Panc1 (cell line): Measurements from ENCODE around the gene STK25. TPM values are rescaled to one million over a fixed set of nuclear protein-coding genes. Genes with fewer than 3 reads are reported as not detected.
A peak's percentile ranks its signal among the peaks of the same experiment; 100 is the strongest.

Experiments used
- ATAC-seq: fragments of 200-7000 bp; cut with Tn5 transposase; 2 replicates; pipeline ENCODE4 v1.9.1; 2020; ENCODE audit warnings: mild to moderate bottlenecking, moderate library complexity
- BruUV-seq: library from RNA; stranded (reverse); fragments of 400-500 nt; replicated peaks from 2 replicates; lab custom pipeline; 2021; lab: Mats Ljungman, UMichigan
- CTCF ChIA-PET: fragments of 300-600 bp; sonication (Branson Sonifier 250); formaldehyde crosslinking; loops from one replicate; lab custom pipeline; 2022; ENCODE audit warnings: antibody characterized with exemption; lab: Charles Lee
- POLR2A ChIA-PET: fragments of 300-600 bp; sonication (Branson Sonifier 250); formaldehyde crosslinking; loops from one replicate; lab custom pipeline; 2022; ENCODE audit warnings: antibody characterized with exemption; lab: Charles Lee
- DNase-seq: peaks from one replicate; pipeline ENCODE4 v3.0.0-alpha.2; 2010; ENCODE audit warnings: low read depth, low spot score
- H3K27ac ChIP-seq: 2 replicates; pipeline ENCODE4 v1.5.1; 2011; ENCODE audit warnings: mild to moderate bottlenecking, low read length, inconsistent platforms
- H3K27me3 ChIP-seq: fragments of 200-500 bp; sonication (Bioruptor generic); 2 replicates; pipeline ENCODE4 v1.6.0; 2014; ENCODE audit warnings: low read length, inconsistent platforms; ENCODE audit not compliant: control insufficient read depth, insufficient read depth
- H3K36me3 ChIP-seq: fragments of 200-500 bp; sonication (Bioruptor generic); 2 replicates; pipeline ENCODE4 v1.5.1; 2014; ENCODE audit warnings: inconsistent platforms, mild to moderate bottlenecking, low read length, moderate library complexity; ENCODE audit not compliant: control insufficient read depth, insufficient read depth
- H3K4me1 ChIP-seq: 2 replicates; pipeline ENCODE4 v1.5.1; 2011; ENCODE audit warnings: inconsistent platforms, mild to moderate bottlenecking, low read length, moderate library complexity; ENCODE audit not compliant: control insufficient read depth, insufficient read depth
- H3K4me3 ChIP-seq, 2 experiments: 2 replicates each; pipeline ENCODE4 v1.5.1; 2011 to 2012; ENCODE audit warnings: low read depth in 2 of 2, low read length in 2 of 2, mild to moderate bottlenecking in 2 of 2, inconsistent platforms in 1 of 2, moderate library complexity in 1 of 2
- H3K9me3 ChIP-seq: fragments of 200-500 bp; sonication (Bioruptor generic); 2 replicates; pipeline ENCODE4 v1.5.1; 2014; ENCODE audit warnings: low read depth, mild to moderate bottlenecking, inconsistent platforms, low read length, moderate library complexity; ENCODE audit not compliant: control insufficient read depth, insufficient read depth
- CTCF ChIP-seq: fragments of 450-650 bp; IDR thresholded peaks from 2 replicates; pipeline ENCODE4 v1.5.1; 2017; ENCODE audit warnings: mild to moderate bottlenecking
- POLR2AphosphoS5 ChIP-seq: IDR thresholded peaks from 2 replicates; pipeline ENCODE4 v1.6.1; 2012; ENCODE audit warnings: mild to moderate bottlenecking, low read depth, low read length, moderate library complexity
- REST ChIP-seq, 2 experiments: IDR thresholded peaks; 2 replicates each; pipeline ENCODE4 v1.6.1; 2011 to 2012; ENCODE audit warnings: low read depth in 2 of 2, control low read depth in 1 of 2, low read length in 1 of 2, mild to moderate bottlenecking in 1 of 2, moderate library complexity in 1 of 2; ENCODE audit not compliant: insufficient read depth in 1 of 2
- SIN3A ChIP-seq: IDR thresholded peaks from 2 replicates; pipeline ENCODE4 v1.6.1; 2012; ENCODE audit warnings: low read depth, mild to moderate bottlenecking, low read length, moderate library complexity, borderline replicate concordance; ENCODE audit not compliant: insufficient read depth
- TCF7L2 ChIP-seq: IDR thresholded peaks from 2 replicates; pipeline ENCODE4 v1.6.1; 2011; ENCODE audit warnings: mild to moderate bottlenecking, low read depth, low read length, inconsistent platforms
- in situ Hi-C: cut with HindIII; loops from 2 replicates; pipeline ENCODE4 v1.10.0; 2016; ENCODE audit warnings: low sequenced_read_pairs, low pct_unique_long_range_greater_than_20kb
- intact Hi-C: fragments of 100-400 bp; cut with micrococcal nuclease; formaldehyde crosslinking; loops from one replicate; pipeline ENCODE4 v1.10.0; 2022; ENCODE audit not compliant: unreplicated experiment
- total RNA-seq: library from RNA; stranded (reverse); gene quantifications from one replicate; pipeline ENCODE4 v1.2.1, GENCODE V29; 2021; ENCODE audit not compliant: unreplicated experiment

Gene STK25
- total RNA-seq, 1 experiment from 2014 or later: 195 TPM

GRCh38 chr2:241489733-241490680 lies 18.4 kb downstream of the STK25 start:
- Histone ChIP-seq H3K27ac (no peak overlapping the region), H3K27me3 (no peaks in the 10 kb centered on the region), H3K9me3 (no peaks in the 10 kb centered on the region), H3K4me3 (no peak overlapping the region), H3K4me1 (no peaks in the 10 kb centered on the region), H3K36me3 (no peaks in the 10 kb centered on the region)
- BruUV-seq: no TSS peak
- in situ Hi-C loops (no loop called here), intact Hi-C loops (no loop called here)
- TF ChIP-seq TCF7L2 (no peak), SIN3A (no peak), POLR2AphosphoS5 (no peak), REST (IDR thresholded peaks at IDR 0.05; ENCODE audit: insufficient read depth in 1 of 2, low read depth in 2 of 2, low read length in 1 of 2) (no peak), CTCF (no peak)
- DNase-seq: no peak
- ChIA-PET POLR2A (no interaction called here), CTCF (no interaction called here)
- ATAC-seq: peak; percentile 44; the same call in 1 of the 2 replicates

GRCh38 chr2:241489088-241489487 lies 19.3 kb downstream of the STK25 start:
- Histone ChIP-seq H3K27me3 (no peaks in the 10 kb centered on the region), H3K4me3 (no peak overlapping the region), H3K36me3 (no peaks in the 10 kb centered on the region), H3K27ac (no peak overlapping the region), H3K9me3 (no peaks in the 10 kb centered on the region), H3K4me1 (no peaks in the 10 kb centered on the region)
- ChIA-PET CTCF (no interaction called here), POLR2A (no interaction called here)
- intact Hi-C loops (no loop called here), in situ Hi-C loops (no loop called here)
- no peak for DNase-seq
- ATAC-seq: no peak
- BruUV-seq: no TSS peak
- TF ChIP-seq POLR2AphosphoS5: no peak
- TF ChIP-seq SIN3A: no peak
- TF ChIP-seq CTCF: no peak
- TF ChIP-seq TCF7L2: no peak
- no peak for TF ChIP-seq REST (IDR thresholded peaks at IDR 0.05; ENCODE audit: insufficient read depth in 1 of 2, low read depth in 2 of 2, low read length in 1 of 2)
